ENCODE measurements around the gene CYP11A1.

CYP11A1 gene

GRCh38 chr15:74290645-74291044, 76.8 kb downstream of the CYP11A1 start:
- no peak for DNase-seq (ENCODE audit: low read depth)
- no peak overlapping the region for H3K4me3 ChIP-seq (ENCODE audit: low read depth, low read length)
- TF ChIP-seq CTCF (conservative IDR thresholded peaks at IDR 0.05; ENCODE audit: low read depth, low read length): no peak

- TF ChIP-seq CTCF (conservative IDR thresholded peaks at IDR 0.05; ENCODE audit: low read depth, low read length): no peak
- H3K4me3 ChIP-seq (ENCODE audit: low read depth, low read length): no peak overlapping the region
- DNase-seq (ENCODE audit: low read depth): no peak
Measured at GRCh38 chr15:74289671-74290070, 77.8 kb downstream of the CYP11A1 start.
